Liver (tissue), 3 donors: ENCODE data around the gene RNF222.

ENCODE experiments used
- EGR1 ChIP-seq, 2 donors: IDR thresholded peaks; 2 replicates each; pipeline ENCODE4 v1.6.1; 2016 to 2018; ENCODE audit warnings: antibody characterized with exemption in 2 of 2, low read depth in 2 of 2
- FOXA1 ChIP-seq: IDR thresholded peaks from 2 replicates; pipeline ENCODE4 v1.6.1; 2016; ENCODE audit warnings: antibody characterized with exemption
- GABPA ChIP-seq, 2 donors: IDR thresholded peaks in 1 of 2; conservative IDR thresholded peaks in 1 of 2; 2 replicates each; pipeline ENCODE4 v1.6.1; 2016; ENCODE audit warnings: antibody characterized with exemption in 2 of 2, mild to moderate bottlenecking in 1 of 2, moderate library complexity in 1 of 2
- HNF4G ChIP-seq: IDR thresholded peaks from 2 replicates; pipeline ENCODE4 v1.6.1; 2016; ENCODE audit warnings: antibody characterized with exemption
- JUND ChIP-seq, 2 donors: IDR thresholded peaks; 2 replicates each; pipeline ENCODE4 v1.6.1; 2016; ENCODE audit warnings: antibody characterized with exemption in 2 of 2
- RAD21 ChIP-seq, 2 donors: IDR thresholded peaks; 2 replicates each; pipeline ENCODE4 v1.6.1; 2016; ENCODE audit warnings: antibody characterized with exemption in 2 of 2, mild to moderate bottlenecking in 2 of 2
- SP1 ChIP-seq: IDR thresholded peaks from 2 replicates; pipeline ENCODE4 v1.6.1; 2018; ENCODE audit warnings: antibody characterized with exemption, mild to moderate bottlenecking
- TAF1 ChIP-seq: conservative IDR thresholded peaks from 2 replicates; pipeline ENCODE4 v1.6.1; 2016; ENCODE audit warnings: antibody characterized with exemption, mild to moderate bottlenecking
- YY1 ChIP-seq: IDR thresholded peaks from 2 replicates; pipeline ENCODE4 v1.6.1; 2016; ENCODE audit warnings: antibody characterized with exemption, mild to moderate bottlenecking
- TF ChIP-seq, protein P1 (sequence below): fragments of 150-350 bp; IDR thresholded peaks from 2 replicates; pipeline ENCODE4 v1.5.1; 2017; ENCODE audit warnings: improper control_type of control experiment, low read depth, low read length; ENCODE audit not compliant: missing input control
- TF ChIP-seq, protein P2 (sequence below): IDR thresholded peaks from 2 replicates; pipeline ENCODE4 v1.6.1; 2016; ENCODE audit warnings: antibody characterized with exemption, mild to moderate bottlenecking
- TF ChIP-seq, protein P3 (sequence below): IDR thresholded peaks from 2 replicates; pipeline ENCODE4 v1.6.1; 2016; ENCODE audit warnings: antibody characterized with exemption
- TF ChIP-seq, protein P4 (sequence below): IDR thresholded peaks from 2 replicates; pipeline ENCODE4 v1.6.1; 2016; ENCODE audit warnings: antibody characterized with exemption
- donor health status: healthy.
- donor health status: healthy.

DNA sequence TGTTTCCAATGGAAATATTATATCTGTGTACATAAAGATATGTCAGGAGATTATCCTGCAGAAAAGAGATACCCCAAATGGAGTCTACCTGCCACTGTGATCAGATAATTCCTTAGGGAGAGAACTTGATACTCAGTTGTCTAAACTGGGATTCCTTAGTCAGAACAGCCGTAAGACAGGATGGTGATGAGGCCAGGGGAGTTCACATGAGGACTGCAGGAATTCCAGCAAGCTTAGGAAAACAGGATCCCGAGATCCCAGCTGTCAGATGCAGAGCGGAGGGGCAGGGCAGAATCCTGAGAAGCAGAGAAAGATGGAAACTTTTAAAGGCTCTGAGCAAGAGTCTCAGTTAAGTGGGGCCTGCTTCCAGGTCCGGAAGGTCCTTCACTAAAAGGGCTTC is 25.8 kb downstream of the RNF222 start:
- TF ChIP-seq, protein P1, sequence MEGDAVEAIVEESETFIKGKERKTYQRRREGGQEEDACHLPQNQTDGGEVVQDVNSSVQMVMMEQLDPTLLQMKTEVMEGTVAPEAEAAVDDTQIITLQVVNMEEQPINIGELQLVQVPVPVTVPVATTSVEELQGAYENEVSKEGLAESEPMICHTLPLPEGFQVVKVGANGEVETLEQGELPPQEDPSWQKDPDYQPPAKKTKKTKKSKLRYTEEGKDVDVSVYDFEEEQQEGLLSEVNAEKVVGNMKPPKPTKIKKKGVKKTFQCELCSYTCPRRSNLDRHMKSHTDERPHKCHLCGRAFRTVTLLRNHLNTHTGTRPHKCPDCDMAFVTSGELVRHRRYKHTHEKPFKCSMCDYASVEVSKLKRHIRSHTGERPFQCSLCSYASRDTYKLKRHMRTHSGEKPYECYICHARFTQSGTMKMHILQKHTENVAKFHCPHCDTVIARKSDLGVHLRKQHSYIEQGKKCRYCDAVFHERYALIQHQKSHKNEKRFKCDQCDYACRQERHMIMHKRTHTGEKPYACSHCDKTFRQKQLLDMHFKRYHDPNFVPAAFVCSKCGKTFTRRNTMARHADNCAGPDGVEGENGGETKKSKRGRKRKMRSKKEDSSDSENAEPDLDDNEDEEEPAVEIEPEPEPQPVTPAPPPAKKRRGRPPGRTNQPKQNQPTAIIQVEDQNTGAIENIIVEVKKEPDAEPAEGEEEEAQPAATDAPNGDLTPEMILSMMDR, result no peak
- TF ChIP-seq, protein P2, sequence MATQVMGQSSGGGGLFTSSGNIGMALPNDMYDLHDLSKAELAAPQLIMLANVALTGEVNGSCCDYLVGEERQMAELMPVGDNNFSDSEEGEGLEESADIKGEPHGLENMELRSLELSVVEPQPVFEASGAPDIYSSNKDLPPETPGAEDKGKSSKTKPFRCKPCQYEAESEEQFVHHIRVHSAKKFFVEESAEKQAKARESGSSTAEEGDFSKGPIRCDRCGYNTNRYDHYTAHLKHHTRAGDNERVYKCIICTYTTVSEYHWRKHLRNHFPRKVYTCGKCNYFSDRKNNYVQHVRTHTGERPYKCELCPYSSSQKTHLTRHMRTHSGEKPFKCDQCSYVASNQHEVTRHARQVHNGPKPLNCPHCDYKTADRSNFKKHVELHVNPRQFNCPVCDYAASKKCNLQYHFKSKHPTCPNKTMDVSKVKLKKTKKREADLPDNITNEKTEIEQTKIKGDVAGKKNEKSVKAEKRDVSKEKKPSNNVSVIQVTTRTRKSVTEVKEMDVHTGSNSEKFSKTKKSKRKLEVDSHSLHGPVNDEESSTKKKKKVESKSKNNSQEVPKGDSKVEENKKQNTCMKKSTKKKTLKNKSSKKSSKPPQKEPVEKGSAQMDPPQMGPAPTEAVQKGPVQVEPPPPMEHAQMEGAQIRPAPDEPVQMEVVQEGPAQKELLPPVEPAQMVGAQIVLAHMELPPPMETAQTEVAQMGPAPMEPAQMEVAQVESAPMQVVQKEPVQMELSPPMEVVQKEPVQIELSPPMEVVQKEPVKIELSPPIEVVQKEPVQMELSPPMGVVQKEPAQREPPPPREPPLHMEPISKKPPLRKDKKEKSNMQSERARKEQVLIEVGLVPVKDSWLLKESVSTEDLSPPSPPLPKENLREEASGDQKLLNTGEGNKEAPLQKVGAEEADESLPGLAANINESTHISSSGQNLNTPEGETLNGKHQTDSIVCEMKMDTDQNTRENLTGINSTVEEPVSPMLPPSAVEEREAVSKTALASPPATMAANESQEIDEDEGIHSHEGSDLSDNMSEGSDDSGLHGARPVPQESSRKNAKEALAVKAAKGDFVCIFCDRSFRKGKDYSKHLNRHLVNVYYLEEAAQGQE, result no peak
- TF ChIP-seq, protein P3, sequence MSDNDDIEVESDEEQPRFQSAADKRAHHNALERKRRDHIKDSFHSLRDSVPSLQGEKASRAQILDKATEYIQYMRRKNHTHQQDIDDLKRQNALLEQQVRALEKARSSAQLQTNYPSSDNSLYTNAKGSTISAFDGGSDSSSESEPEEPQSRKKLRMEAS, result no peak
- TF ChIP-seq GABPA (IDR thresholded peaks at IDR 0.05 in 1 of 2, conservative IDR thresholded peaks at IDR 0.05 in 1 of 2), result no peak
- TF ChIP-seq HNF4G, result no peak
- no peak for TF ChIP-seq EGR1 (IDR thresholded peaks at IDR 0.05; ENCODE audit: low read depth in 2 of 2)
- no peak for TF ChIP-seq YY1
- no peak for TF ChIP-seq FOXA1
- no peak for TF ChIP-seq RAD21 (IDR thresholded peaks at IDR 0.05)
- no peak for TF ChIP-seq TAF1
- TF ChIP-seq SP1, result no peak
- TF ChIP-seq JUND (IDR thresholded peaks at IDR 0.05), result no peak
- TF ChIP-seq, protein P4, sequence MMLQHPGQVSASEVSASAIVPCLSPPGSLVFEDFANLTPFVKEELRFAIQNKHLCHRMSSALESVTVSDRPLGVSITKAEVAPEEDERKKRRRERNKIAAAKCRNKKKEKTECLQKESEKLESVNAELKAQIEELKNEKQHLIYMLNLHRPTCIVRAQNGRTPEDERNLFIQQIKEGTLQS, result no peak
